GM12878 (cell line): ENCODE results near the gene RAB3IL1. TPM values are rescaled to one million over a fixed set of nuclear protein-coding genes. Genes with fewer than 3 reads are reported as not detected.

Source experiments
- ATAC-seq: fragments of 200-7000 bp; cut with Tn5 transposase; 3 replicates; pipeline ENCODE4 v1.9.1; 2020; ENCODE audit warnings: mild to moderate bottlenecking, moderate library complexity
- BruUV-seq: library from RNA; stranded (reverse); fragments of 400-500 nt; replicated peaks from 2 replicates; lab custom pipeline; 2021; lab: Mats Ljungman, UMichigan
- CTCF ChIA-PET: fragments of 300-600 bp; sonication (Branson Sonifier 250); formaldehyde crosslinking; extraction: SDS; loops from one replicate; lab custom pipeline; 2021; ENCODE audit warnings: inconsistent platforms; lab: Yijun Ruan, JAX
- POLR2A ChIA-PET: fragments of 350-600 bp; formaldehyde crosslinking; extraction: SDS; loops from one replicate; lab custom pipeline; 2021; ENCODE audit warnings: inconsistent platforms; lab: Charles Lee
- RAD21 ChIA-PET: fragments of 300-600 bp; sonication (Branson Sonifier 250); formaldehyde crosslinking; loops from one replicate; lab custom pipeline; 2023; ENCODE audit warnings: antibody characterized with exemption; ENCODE audit not compliant: unreplicated experiment; lab: Charles Lee
- SMC1A ChIA-PET: fragments of 300-600 bp; sonication (Branson Sonifier 250); formaldehyde crosslinking; loops from one replicate; lab custom pipeline; 2023; ENCODE audit not compliant: unreplicated experiment, uncharacterized antibody; lab: Charles Lee
- DNase-seq: peaks from one replicate; pipeline ENCODE4 v3.0.0-alpha.2; 2011; ENCODE audit warnings: low read depth, low spot score
- FAIRE-seq: peaks from 3 replicates; lab custom pipeline; 2011; peaks lifted over from hg19 to GRCh38; lab: Jason Lieb, UNC
- H2AFZ ChIP-seq: 2 replicates; pipeline ENCODE4 v1.6.0; 2011; ENCODE audit warnings: low read depth, low read length, control low read depth; ENCODE audit not compliant: control insufficient read depth
- H3K27ac ChIP-seq: 2 replicates; pipeline ENCODE4 v1.5.1; 2011; ENCODE audit warnings: control low read depth; ENCODE audit not compliant: control insufficient read depth, insufficient read depth
- H3K27me3 ChIP-seq, 2 experiments: replicated peaks in 1 of 2; 2 replicates each; pipeline versions ENCODE4 v1.6.0 to v1.6.1; 2011; ENCODE audit warnings: low read length in 1 of 2; ENCODE audit not compliant: control insufficient read depth in 2 of 2, insufficient read depth in 2 of 2
- H3K36me3 ChIP-seq, 2 experiments: 2 replicates each; pipeline ENCODE4 v1.5.1; 2011; ENCODE audit warnings: low read length in 1 of 2; ENCODE audit not compliant: control insufficient read depth in 2 of 2, insufficient read depth in 2 of 2
- H3K4me1 ChIP-seq: 2 replicates; pipeline ENCODE4 v1.6.1; 2011; ENCODE audit warnings: mild to moderate bottlenecking, low read length, moderate library complexity, mixed read lengths; ENCODE audit not compliant: control insufficient read depth, insufficient read depth
- H3K4me2 ChIP-seq: 2 replicates; pipeline ENCODE4 v1.6.0; 2011; ENCODE audit warnings: control low read depth; ENCODE audit not compliant: control insufficient read depth, insufficient read depth
- H3K4me3 ChIP-seq: fragments of 200-600 bp; sonication (generic); 2 replicates; pipeline ENCODE4 v1.5.1; 2016
- H3K79me2 ChIP-seq: 2 replicates; pipeline ENCODE4 v1.6.0; 2011; ENCODE audit warnings: low read length; ENCODE audit not compliant: control insufficient read depth, insufficient read depth
- H3K9ac ChIP-seq: 2 replicates; pipeline ENCODE4 v1.8.0; 2011; ENCODE audit warnings: low read length, control low read depth, mixed read lengths; ENCODE audit not compliant: control insufficient read depth, insufficient read depth
- H3K9me3 ChIP-seq: replicated peaks from 3 replicates; pipeline ENCODE4 v1.5.1; 2011; ENCODE audit warnings: mild to moderate bottlenecking, low read length; ENCODE audit not compliant: control insufficient read depth, insufficient read depth
- H4K20me1 ChIP-seq: 2 replicates; pipeline ENCODE4 v1.6.0; 2011; ENCODE audit not compliant: control insufficient read depth, insufficient read depth
- CBFB ChIP-seq: IDR thresholded peaks from 2 replicates; pipeline ENCODE4 v1.6.1; 2016; ENCODE audit warnings: antibody characterized with exemption, low read depth
- CEBPB ChIP-seq, 2 experiments: fragments of 150-350 bp in 1 of 2; IDR thresholded peaks; 2 replicates each; pipeline ENCODE4 v1.6.1; 2012 to 2014; ENCODE audit warnings: low read depth in 2 of 2, low read length in 2 of 2, borderline replicate concordance in 1 of 2, inconsistent platforms in 1 of 2
- DPF2 ChIP-seq: fragments of 450-650 bp; IDR thresholded peaks from 2 replicates; pipeline ENCODE4 v1.6.1; 2017; ENCODE audit warnings: mild to moderate bottlenecking
- EGR1 ChIP-seq, 2 experiments: IDR thresholded peaks; 1 replicate in 1 of 2; 2 replicates in 1 of 2; pipeline ENCODE4 v1.6.1; 2011 to 2012; ENCODE audit warnings: low read depth in 2 of 2, low read length in 2 of 2, borderline replicate concordance in 1 of 2, mild to moderate bottlenecking in 1 of 2, moderate library complexity in 1 of 2
- NR2C1 ChIP-seq: fragments of 450-650 bp; IDR thresholded peaks from 2 replicates; pipeline ENCODE4 v1.6.1; 2017; ENCODE audit warnings: antibody characterized with exemption, mild to moderate bottlenecking, moderate library complexity
- RAD21 ChIP-seq: IDR thresholded peaks from 2 replicates; pipeline ENCODE4 v1.6.1; 2011; ENCODE audit warnings: mild to moderate bottlenecking, low read depth, low read length, moderate library complexity; ENCODE audit not compliant: insufficient read depth
- SRF ChIP-seq, 2 experiments: IDR thresholded peaks; 2 replicates each; pipeline ENCODE4 v1.6.1; 2011; ENCODE audit warnings: low read depth in 2 of 2, low read length in 2 of 2, mild to moderate bottlenecking in 1 of 2, moderate library complexity in 1 of 2
- TCF3 ChIP-seq: IDR thresholded peaks from 2 replicates; pipeline ENCODE4 v1.6.1; 2012; ENCODE audit warnings: low read depth, mild to moderate bottlenecking, low read length, borderline replicate concordance; ENCODE audit not compliant: insufficient read depth
- whole genome bisulfite sequencing: methylation state at CpG from one replicate; pipeline ENCODE4 v1.1.6; 2016; ENCODE audit warnings: low lambda C conversion rate; ENCODE audit not compliant: insufficient replicate concordance, insufficient coverage; ENCODE audit errors: missing lambda C conversion rate; 5-methylcytosine and 5-hydroxymethylcytosine counted together
- in situ Hi-C: fragments of 300-500 bp; cut with MboI; formaldehyde crosslinking; loops from 9 replicates; pipeline ENCODE4 v1.14.3; 2018; ENCODE audit warnings: mixed read lengths
- intact Hi-C: fragments of 100-400 bp; cut with micrococcal nuclease; formaldehyde crosslinking; loops from one replicate; pipeline ENCODE4 v1.14.2; 2022; ENCODE audit not compliant: unreplicated experiment
- polyA plus RNA-seq, 11 experiments: library from polyadenylated mRNA; depleted of rRNA in 4 of 11; unstranded in 6 of 11; stranded (reverse) in 5 of 11; fragments of >200 nt; fragmentation: Nextera tagmentation in 4 of 11; fragmentation: Illumina TruSeq in 1 of 11; extraction: Ambion mirVana in 4 of 11; extraction: Trizol in 1 of 11; gene quantifications; 1 replicate in 1 of 11; 2 replicates in 10 of 11; pipeline versions ENCODE4 v1.2.1 to v1.2.3, GENCODE V29; 2011 to 2016; ENCODE audit warnings: inconsistent platforms in 2 of 11, missing spikeins in 2 of 11, low read depth in 1 of 11
- total RNA-seq, 4 experiments: library from RNA; depleted of rRNA in 3 of 4; stranded (reverse); fragments of >200 nt in 3 of 4; fragmentation: Illumina TruSeq in 1 of 4; extraction: Trizol in 1 of 4; gene quantifications; 2 replicates each; pipeline versions ENCODE4 v1.2.1 to v1.2.3, GENCODE V29; 2013 to 2021
- TF ChIP-seq, protein P1 (sequence below): fragments of 450-650 bp; IDR thresholded peaks from 2 replicates; pipeline ENCODE4 v1.6.1; 2016; ENCODE audit warnings: mild to moderate bottlenecking
- TF ChIP-seq, protein P2 (sequence below): fragments of 450-650 bp; IDR thresholded peaks from 2 replicates; pipeline ENCODE4 v1.6.1; 2016; ENCODE audit warnings: mild to moderate bottlenecking

Gene RAB3IL1
- total and polyA plus RNA-seq, 10 of the 15 experiments (the other 5 are each of a cell fraction or from before 2014, with no cell fraction given) = 0.04 TPM; not detected in 9

GRCh38 chr11:61866958-61867343, 50.4 kb downstream of the RAB3IL1 start:
- ATAC-seq (no peak), DNase-seq (no peak), FAIRE-seq (no peak)
- SMC1A ChIA-PET = interaction anchor here (1.1 to 1.3 kb wide), 2 partner anchors 14 to 80 kb away, joined by 4 to 5 read pairs; no protein-coding TSS in a partner anchor
- Histone ChIP-seq H2AFZ (no peak overlapping the region), H4K20me1 (no peaks in the 10 kb centered on the region), H3K36me3 (peaks cover 0 to 14% of the 10 kb centered on the region in 2 experiments; a peak in 3 of 4 replicates), H3K79me2 (no peaks in the 10 kb centered on the region), H3K4me3 (no peak overlapping the region), H3K27me3 (no peaks in the 10 kb centered on the region), H3K4me2 (no peak overlapping the region), H3K9me3 (no peaks in the 10 kb centered on the region), H3K27ac (no peak overlapping the region), H3K4me1 (no peaks in the 10 kb centered on the region), H3K9ac (no peak overlapping the region)
- intact Hi-C loops = no loop called here
- TF ChIP-seq TCF3 (no peak), RAD21 (no peak), EGR1 (IDR thresholded peaks at IDR 0.05; ENCODE audit: borderline replicate concordance in 1 of 2, low read depth in 2 of 2, low read length in 2 of 2) (no peak), SRF (IDR thresholded peaks at IDR 0.05; ENCODE audit: low read depth in 2 of 2, low read length in 2 of 2) (no peak), NR2C1 (no peak), CBFB (no peak), DPF2 (no peak), CEBPB (IDR thresholded peaks at IDR 0.05; ENCODE audit: borderline replicate concordance in 1 of 2, low read depth in 2 of 2, low read length in 2 of 2) (no peak)
- TF ChIP-seq, protein P1, sequence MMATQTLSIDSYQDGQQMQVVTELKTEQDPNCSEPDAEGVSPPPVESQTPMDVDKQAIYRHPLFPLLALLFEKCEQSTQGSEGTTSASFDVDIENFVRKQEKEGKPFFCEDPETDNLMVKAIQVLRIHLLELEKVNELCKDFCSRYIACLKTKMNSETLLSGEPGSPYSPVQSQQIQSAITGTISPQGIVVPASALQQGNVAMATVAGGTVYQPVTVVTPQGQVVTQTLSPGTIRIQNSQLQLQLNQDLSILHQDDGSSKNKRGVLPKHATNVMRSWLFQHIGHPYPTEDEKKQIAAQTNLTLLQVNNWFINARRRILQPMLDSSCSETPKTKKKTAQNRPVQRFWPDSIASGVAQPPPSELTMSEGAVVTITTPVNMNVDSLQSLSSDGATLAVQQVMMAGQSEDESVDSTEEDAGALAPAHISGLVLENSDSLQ = no peak
- TF ChIP-seq, protein P2, sequence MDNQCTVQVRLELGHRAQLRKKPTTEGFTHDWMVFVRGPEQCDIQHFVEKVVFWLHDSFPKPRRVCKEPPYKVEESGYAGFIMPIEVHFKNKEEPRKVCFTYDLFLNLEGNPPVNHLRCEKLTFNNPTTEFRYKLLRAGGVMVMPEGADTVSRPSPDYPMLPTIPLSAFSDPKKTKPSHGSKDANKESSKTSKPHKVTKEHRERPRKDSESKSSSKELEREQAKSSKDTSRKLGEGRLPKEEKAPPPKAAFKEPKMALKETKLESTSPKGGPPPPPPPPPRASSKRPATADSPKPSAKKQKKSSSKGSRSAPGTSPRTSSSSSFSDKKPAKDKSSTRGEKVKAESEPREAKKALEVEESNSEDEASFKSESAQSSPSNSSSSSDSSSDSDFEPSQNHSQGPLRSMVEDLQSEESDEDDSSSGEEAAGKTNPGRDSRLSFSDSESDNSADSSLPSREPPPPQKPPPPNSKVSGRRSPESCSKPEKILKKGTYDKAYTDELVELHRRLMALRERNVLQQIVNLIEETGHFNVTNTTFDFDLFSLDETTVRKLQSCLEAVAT = no peak
- CTCF ChIA-PET = interaction anchor here (1.9 to 5.3 kb wide), 2 partner anchors 70 to 215 kb away, joined by 5 to 49 read pairs; no protein-coding TSS in a partner anchor
- RAD21 ChIA-PET = interaction anchor here (1.0 kb wide), 1 partner anchor 70 kb away, joined by 5 read pairs; no protein-coding TSS in a partner anchor
- POLR2A ChIA-PET = interaction anchor here (0.7 kb wide), 1 partner anchor 52 kb away, joined by 3 read pairs; no protein-coding TSS in a partner anchor
- 74% methylated on average over 6 of the region's 6 CpGs for WGBS
- in situ Hi-C loops = no loop called here
- no TSS peak for BruUV-seq
